IMR-90 (cell line): Measurements from ENCODE around the gene ELF5. TPM values are rescaled to one million over a fixed set of nuclear protein-coding genes. Genes with fewer than 3 reads are reported as not detected.

Experiments used
- ATAC-seq: fragments of 200-7000 bp; cut with Tn5 transposase; 2 replicates; pipeline ENCODE4 v1.9.1; 2020; ENCODE audit warnings: low read depth, mild to moderate bottlenecking, moderate library complexity
- BruUV-seq: library from RNA; stranded (reverse); fragments of 400-500 nt; replicated peaks from 2 replicates; lab custom pipeline; 2021; lab: Mats Ljungman, UMichigan
- CTCF ChIA-PET: fragments of 300-600 bp; formaldehyde crosslinking; extraction: SDS; loops from one replicate; lab custom pipeline; 2021; ENCODE audit warnings: antibody characterized with exemption; lab: Yijun Ruan, JAX
- POLR2A ChIA-PET: fragments of 300-600 bp; sonication (Branson Sonifier 250); formaldehyde crosslinking; loops from one replicate; lab custom pipeline; 2022; ENCODE audit warnings: antibody characterized with exemption; ENCODE audit not compliant: unreplicated experiment; lab: Charles Lee
- DNase-seq: peaks from one replicate; pipeline ENCODE4 v3.0.0; 2013
- H2AFZ ChIP-seq: replicated peaks from 2 replicates; pipeline ENCODE3; 2013; ENCODE audit warnings: low read length, mild to moderate bottlenecking; ENCODE audit not compliant: poor library complexity
- H2AK5ac ChIP-seq: 2 replicates; pipeline ENCODE4 v1.6.1; 2013; ENCODE audit warnings: low read depth, low read length, inconsistent platforms
- H2AK9ac ChIP-seq: replicated peaks from 2 replicates; pipeline ENCODE3; 2013; ENCODE audit warnings: mild to moderate bottlenecking, low read depth, low read length, moderate library complexity; ENCODE audit not compliant: poor library complexity
- H2BK120ac ChIP-seq: 2 replicates; pipeline ENCODE4 v1.6.1; 2013; ENCODE audit warnings: low read depth, low read length, inconsistent platforms
- H2BK15ac ChIP-seq: 3 replicates; pipeline ENCODE4 v1.6.1; 2013; ENCODE audit warnings: low read depth, low read length, inconsistent platforms
- H2BK20ac ChIP-seq: 2 replicates; pipeline ENCODE4 v1.6.1; 2013; ENCODE audit warnings: low read depth, mild to moderate bottlenecking, inconsistent platforms, low read length, moderate library complexity
- H2BK5ac ChIP-seq: 2 replicates; pipeline ENCODE4 v1.6.1; 2013; ENCODE audit warnings: mild to moderate bottlenecking, low read depth, low read length, inconsistent platforms; ENCODE audit not compliant: poor library complexity, severe bottlenecking
- H3K14ac ChIP-seq: replicated peaks from 2 replicates; pipeline ENCODE4 v1.6.1; 2013; ENCODE audit warnings: low read depth, low read length, inconsistent platforms
- H3K18ac ChIP-seq: 2 replicates; pipeline ENCODE4 v1.6.1; 2013; ENCODE audit warnings: low read depth, low read length, control low read depth
- H3K23ac ChIP-seq: 2 replicates; pipeline ENCODE4 v1.6.1; 2013; ENCODE audit warnings: low read depth, low read length, inconsistent platforms
- H3K27ac ChIP-seq: 2 replicates; pipeline ENCODE4 v1.5.1; 2013; ENCODE audit warnings: mild to moderate bottlenecking, control low read depth, low read length; ENCODE audit not compliant: insufficient read depth
- H3K27me3 ChIP-seq: 2 replicates; pipeline ENCODE4 v1.6.1; 2013; ENCODE audit warnings: low read length; ENCODE audit not compliant: control insufficient read depth, insufficient read depth
- H3K36me3 ChIP-seq: 2 replicates; pipeline ENCODE4 v1.6.1; 2013; ENCODE audit warnings: low read length, mixed read lengths; ENCODE audit not compliant: control insufficient read depth, insufficient read depth
- H3K4ac ChIP-seq: 2 replicates; pipeline ENCODE4 v1.6.1; 2013; ENCODE audit warnings: low read depth, low read length, inconsistent platforms
- H3K4me1 ChIP-seq: 2 replicates; pipeline ENCODE4 v1.6.1; 2013; ENCODE audit warnings: low read length, mixed read lengths; ENCODE audit not compliant: control insufficient read depth, insufficient read depth
- H3K4me2 ChIP-seq: 2 replicates; pipeline ENCODE4 v1.6.1; 2013; ENCODE audit warnings: low read depth, mild to moderate bottlenecking, control low read depth, low read length, moderate library complexity
- H3K4me3 ChIP-seq: 2 replicates; pipeline ENCODE4 v1.5.1; 2013; ENCODE audit warnings: low read depth, mild to moderate bottlenecking, control low read depth, low read length, moderate library complexity; ENCODE audit not compliant: insufficient read depth
- H3K56ac ChIP-seq: 2 replicates; pipeline ENCODE4 v1.6.1; 2013; ENCODE audit warnings: low read length, inconsistent platforms; ENCODE audit not compliant: insufficient read depth; ENCODE audit errors: extremely low read depth
- H3K79me1 ChIP-seq, 2 experiments: 2 replicates each; pipeline ENCODE4 v1.6.1; 2013; ENCODE audit warnings: low read length in 2 of 2, inconsistent platforms in 1 of 2, low read depth in 1 of 2
- H3K9ac ChIP-seq: 2 replicates; pipeline ENCODE4 v1.6.1; 2013; ENCODE audit warnings: low read depth, low read length, control low read depth
- H3K9me1 ChIP-seq: 2 replicates; pipeline ENCODE4 v1.6.1; 2013; ENCODE audit warnings: low read length, inconsistent platforms; ENCODE audit not compliant: insufficient read depth
- H3K9me3 ChIP-seq: 2 replicates; pipeline ENCODE4 v1.6.1; 2013; ENCODE audit warnings: low read length; ENCODE audit not compliant: control insufficient read depth, insufficient read depth
- H4K20me1 ChIP-seq: 2 replicates; pipeline ENCODE4 v1.6.1; 2013; ENCODE audit warnings: low read length, inconsistent platforms; ENCODE audit not compliant: insufficient read depth
- H4K5ac ChIP-seq: 2 replicates; pipeline ENCODE4 v1.6.1; 2013; ENCODE audit warnings: mild to moderate bottlenecking, low read depth, low read length, control low read depth
- H4K8ac ChIP-seq, 2 experiments: 2 replicates each; pipeline ENCODE4 v1.6.1; 2013; ENCODE audit warnings: low read depth in 2 of 2, low read length in 2 of 2, control low read depth in 1 of 2, inconsistent platforms in 1 of 2
- H4K91ac ChIP-seq: 2 replicates; pipeline ENCODE4 v1.6.1; 2013; ENCODE audit warnings: low read depth, low read length, inconsistent platforms; ENCODE audit not compliant: insufficient read depth
- BHLHE40 ChIP-seq: fragments of 150-350 bp; IDR thresholded peaks from 2 replicates; pipeline ENCODE4 v1.6.1; 2016; ENCODE audit warnings: mild to moderate bottlenecking, low read depth, low read length
- CEBPB ChIP-seq: IDR thresholded peaks from 2 replicates; pipeline ENCODE4 v1.6.1; 2012; ENCODE audit warnings: low read depth, low read length, improper control_type of control experiment
- CHD1 ChIP-seq: IDR thresholded peaks from 2 replicates; pipeline ENCODE4 v1.6.1; 2012; ENCODE audit warnings: low read depth, low read length, improper control_type of control experiment
- FOS ChIP-seq: fragments of 150-350 bp; IDR thresholded peaks from 2 replicates; pipeline ENCODE4 v1.6.1; 2016; ENCODE audit warnings: low read depth, low read length
- MAFK ChIP-seq: IDR thresholded peaks from 2 replicates; pipeline ENCODE4 v1.6.1; 2012; ENCODE audit warnings: low read depth, low read length, improper control_type of control experiment
- MAZ ChIP-seq: IDR thresholded peaks from 2 replicates; pipeline ENCODE4 v1.6.1; 2012; ENCODE audit warnings: low read depth, mild to moderate bottlenecking, low read length, improper control_type of control experiment, moderate library complexity, borderline replicate concordance
- MXI1 ChIP-seq: IDR thresholded peaks from 2 replicates; pipeline ENCODE4 v1.6.1; 2012; ENCODE audit warnings: low read depth, mild to moderate bottlenecking, low read length, moderate library complexity, borderline replicate concordance
- NFE2L2 ChIP-seq: fragments of 150-350 bp; IDR thresholded peaks from 2 replicates; pipeline ENCODE4 v1.6.1; 2016; ENCODE audit warnings: low read depth, mild to moderate bottlenecking, low read length
- POLR2A ChIP-seq: IDR thresholded peaks from 2 replicates; pipeline ENCODE4 v1.6.1; 2012; ENCODE audit warnings: mild to moderate bottlenecking, low read depth, low read length
- RAD21 ChIP-seq: IDR thresholded peaks from 2 replicates; pipeline ENCODE4 v1.6.1; 2012; ENCODE audit warnings: low read length, improper control_type of control experiment
- RCOR1 ChIP-seq: IDR thresholded peaks from 2 replicates; pipeline ENCODE4 v1.6.1; 2012; ENCODE audit warnings: mild to moderate bottlenecking, low read length, improper control_type of control experiment; ENCODE audit not compliant: insufficient replicate concordance
- RFX5 ChIP-seq: IDR thresholded peaks from 2 replicates; pipeline ENCODE4 v1.8.0; 2012; ENCODE audit warnings: low read depth, mild to moderate bottlenecking, low read length, moderate library complexity
- SMC3 ChIP-seq: fragments of 150-350 bp; IDR thresholded peaks from 2 replicates; pipeline ENCODE4 v1.6.1; 2016; ENCODE audit warnings: low read depth, mild to moderate bottlenecking, antibody characterized with exemption, low read length, moderate library complexity
- WGBS, 2 experiments: methylation state at CpG; one replicate each; pipeline versions ENCODE4 v1.1.5 to v1.1.7; 2013; ENCODE audit warnings: missing lambda C conversion rate in 2 of 2; ENCODE audit not compliant: insufficient read length in 1 of 2; ENCODE audit errors: extremely low coverage in 2 of 2; 5-methylcytosine and 5-hydroxymethylcytosine counted together
- dilution Hi-C: fragments of 300-500 bp; cut with HindIII; formaldehyde crosslinking; loops from one replicate; pipeline ENCODE4 v1.14.3; 2018; ENCODE audit warnings: low sequenced_read_pairs; ENCODE audit not compliant: unreplicated experiment
- in situ Hi-C: fragments of 300-500 bp; cut with MboI; formaldehyde crosslinking; loops from 3 replicates; pipeline ENCODE4 v1.14.3; 2019; ENCODE audit warnings: low sequenced_read_pairs, inconsistent platforms, mixed read lengths
- intact Hi-C: fragments of 100-400 bp; cut with micrococcal nuclease; formaldehyde crosslinking; loops from 2 replicates; pipeline ENCODE4 v1.10.0; 2022
- polyA plus RNA-seq, 3 experiments: library from polyadenylated mRNA; depleted of rRNA; stranded (reverse); fragments of >200 nt; gene quantifications; 2 replicates each; pipeline ENCODE4 v1.2.3, GENCODE V29; 2012; ENCODE audit warnings: low replicate concordance in 1 of 3
- total RNA-seq: library from RNA; depleted of rRNA; stranded (reverse); fragments of >200 nt; gene quantifications from 2 replicates; pipeline ENCODE4 v1.2.3, GENCODE V29; 2012
- TF ChIP-seq, protein P1 (sequence below): fragments of 150-350 bp; IDR thresholded peaks from 2 replicates; pipeline ENCODE4 v1.6.1; 2017; ENCODE audit warnings: mild to moderate bottlenecking, antibody characterized with exemption, low read length, low read depth
- TF ChIP-seq, protein P2 (sequence below): conservative IDR thresholded peaks from 2 replicates; pipeline ENCODE4 v1.5.1; 2012; ENCODE audit warnings: mild to moderate bottlenecking, low read depth, low read length, improper control_type of control experiment
- TF ChIP-seq, protein P3 (sequence below): fragments of 150-350 bp; IDR thresholded peaks from 2 replicates; pipeline ENCODE4 v1.6.1; 2016; ENCODE audit warnings: low read depth, mild to moderate bottlenecking, low read length, moderate library complexity, borderline replicate concordance

Gene ELF5
- total and polyA plus RNA-seq, 2 of the 4 experiments (the other 2 are of a cell fraction) = not detected

DNA sequence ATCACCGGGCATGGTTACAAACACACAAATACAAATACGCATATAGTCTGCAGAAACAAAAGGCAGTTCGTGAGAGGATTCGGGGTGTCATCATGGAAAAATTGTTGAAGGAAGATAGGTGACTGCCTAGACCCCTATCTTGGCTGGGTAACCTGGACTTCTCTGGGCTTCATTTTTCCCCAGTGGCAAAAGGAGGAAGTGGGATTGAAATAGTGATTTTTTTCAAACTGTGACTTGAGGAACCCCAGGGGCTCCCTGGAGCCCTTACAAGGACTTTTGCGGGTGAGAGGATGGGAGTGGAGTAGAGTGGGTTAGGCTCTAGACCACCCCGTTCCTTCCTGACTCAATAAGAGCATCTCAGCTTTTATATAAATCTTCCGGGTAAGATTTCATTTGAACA is 1.0 kb upstream of the ELF5 start:
- H2BK5ac ChIP-seq = no peak overlapping the region
- no peak overlapping the region for H3K4ac ChIP-seq
- TF ChIP-seq MAZ = no peak
- TF ChIP-seq FOS = no peak
- TF ChIP-seq RCOR1 = no peak
- TF ChIP-seq, protein P1, sequence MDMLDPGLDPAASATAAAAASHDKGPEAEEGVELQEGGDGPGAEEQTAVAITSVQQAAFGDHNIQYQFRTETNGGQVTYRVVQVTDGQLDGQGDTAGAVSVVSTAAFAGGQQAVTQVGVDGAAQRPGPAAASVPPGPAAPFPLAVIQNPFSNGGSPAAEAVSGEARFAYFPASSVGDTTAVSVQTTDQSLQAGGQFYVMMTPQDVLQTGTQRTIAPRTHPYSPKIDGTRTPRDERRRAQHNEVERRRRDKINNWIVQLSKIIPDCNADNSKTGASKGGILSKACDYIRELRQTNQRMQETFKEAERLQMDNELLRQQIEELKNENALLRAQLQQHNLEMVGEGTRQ = no peak
- no peak for TF ChIP-seq RAD21
- no peak for TF ChIP-seq NFE2L2
- TF ChIP-seq CEBPB = no peak
- TF ChIP-seq BHLHE40 = no peak
- TF ChIP-seq POLR2A = no peak
- no peak for TF ChIP-seq RFX5
- TF ChIP-seq, protein P2, sequence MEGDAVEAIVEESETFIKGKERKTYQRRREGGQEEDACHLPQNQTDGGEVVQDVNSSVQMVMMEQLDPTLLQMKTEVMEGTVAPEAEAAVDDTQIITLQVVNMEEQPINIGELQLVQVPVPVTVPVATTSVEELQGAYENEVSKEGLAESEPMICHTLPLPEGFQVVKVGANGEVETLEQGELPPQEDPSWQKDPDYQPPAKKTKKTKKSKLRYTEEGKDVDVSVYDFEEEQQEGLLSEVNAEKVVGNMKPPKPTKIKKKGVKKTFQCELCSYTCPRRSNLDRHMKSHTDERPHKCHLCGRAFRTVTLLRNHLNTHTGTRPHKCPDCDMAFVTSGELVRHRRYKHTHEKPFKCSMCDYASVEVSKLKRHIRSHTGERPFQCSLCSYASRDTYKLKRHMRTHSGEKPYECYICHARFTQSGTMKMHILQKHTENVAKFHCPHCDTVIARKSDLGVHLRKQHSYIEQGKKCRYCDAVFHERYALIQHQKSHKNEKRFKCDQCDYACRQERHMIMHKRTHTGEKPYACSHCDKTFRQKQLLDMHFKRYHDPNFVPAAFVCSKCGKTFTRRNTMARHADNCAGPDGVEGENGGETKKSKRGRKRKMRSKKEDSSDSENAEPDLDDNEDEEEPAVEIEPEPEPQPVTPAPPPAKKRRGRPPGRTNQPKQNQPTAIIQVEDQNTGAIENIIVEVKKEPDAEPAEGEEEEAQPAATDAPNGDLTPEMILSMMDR = no peak
- no peak for TF ChIP-seq MXI1
- TF ChIP-seq, protein P3, sequence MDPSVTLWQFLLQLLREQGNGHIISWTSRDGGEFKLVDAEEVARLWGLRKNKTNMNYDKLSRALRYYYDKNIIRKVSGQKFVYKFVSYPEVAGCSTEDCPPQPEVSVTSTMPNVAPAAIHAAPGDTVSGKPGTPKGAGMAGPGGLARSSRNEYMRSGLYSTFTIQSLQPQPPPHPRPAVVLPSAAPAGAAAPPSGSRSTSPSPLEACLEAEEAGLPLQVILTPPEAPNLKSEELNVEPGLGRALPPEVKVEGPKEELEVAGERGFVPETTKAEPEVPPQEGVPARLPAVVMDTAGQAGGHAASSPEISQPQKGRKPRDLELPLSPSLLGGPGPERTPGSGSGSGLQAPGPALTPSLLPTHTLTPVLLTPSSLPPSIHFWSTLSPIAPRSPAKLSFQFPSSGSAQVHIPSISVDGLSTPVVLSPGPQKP = no peak
- no peak for TF ChIP-seq CHD1
- no peak for TF ChIP-seq SMC3
- TF ChIP-seq MAFK = no peak
- no TSS peak for BruUV-seq
- dilution Hi-C loops = no loop called here
- no peak overlapping the region for H3K4me2 ChIP-seq
- no peak overlapping the region for H4K91ac ChIP-seq
- no peaks in the 10 kb centered on the region for H4K20me1 ChIP-seq
- H2BK20ac ChIP-seq = no peak overlapping the region
- ATAC-seq (no peak), DNase-seq (no peak)
- intact Hi-C loops = no loop called here
- no peak overlapping the region for H2AK9ac ChIP-seq
- no peak overlapping the region for H2AFZ ChIP-seq
- no CpG with 5 or more reads among the region's 7 CpGs for WGBS, 2 experiments
- in situ Hi-C loops = no loop called here
- no peak overlapping the region for H3K18ac ChIP-seq
- H4K8ac ChIP-seq = no peak overlapping the region
- no peak overlapping the region for H3K4me3 ChIP-seq
- no peak overlapping the region for H3K27ac ChIP-seq
- H3K9me3 ChIP-seq = no peaks in the 10 kb centered on the region
- H3K14ac ChIP-seq = no peak overlapping the region
- H3K27me3 ChIP-seq = peaks cover 19% of the 10 kb centered on the region
- ChIA-PET POLR2A (no interaction called here), CTCF (interaction anchor here (2.1 kb wide), 1 partner anchor 18 kb away, joined by 5 read pairs; no protein-coding TSS in a partner anchor)
- no peaks in the 10 kb centered on the region for H3K4me1 ChIP-seq
- no peak overlapping the region for H2AK5ac ChIP-seq
- no peak overlapping the region for H3K23ac ChIP-seq
- no peaks in the 10 kb centered on the region for H3K36me3 ChIP-seq
- no peak overlapping the region for H2BK15ac ChIP-seq
- no peaks in the 10 kb centered on the region for H3K79me1 ChIP-seq
- H2BK120ac ChIP-seq = no peak overlapping the region
- H3K9ac ChIP-seq = no peak overlapping the region
- H3K56ac ChIP-seq = no peak overlapping the region
- no peak overlapping the region for H4K5ac ChIP-seq
- H3K9me1 ChIP-seq = no peaks in the 10 kb centered on the region
